GM12872 (cell line): ENCODE results near the gene PHF19.

ENCODE experiments used
- CTCF ChIP-seq: IDR thresholded peaks from 3 replicates; pipeline ENCODE4 v1.5.1; 2011; ENCODE audit warnings: low read depth, mild to moderate bottlenecking, low read length, moderate library complexity; ENCODE audit not compliant: insufficient read depth

Gene PHF19

GRCh38 chr9:120859361-120859760 lies 17.6 kb downstream of the PHF19 start:
- TF ChIP-seq CTCF, result no peak

GRCh38 chr9:120857902-120858301 lies 19.1 kb downstream of the PHF19 start:
- no peak for TF ChIP-seq CTCF

GRCh38 chr9:120857481-120857880 lies 19.5 kb downstream of the PHF19 start:
- no peak for TF ChIP-seq CTCF

GRCh38 chr9:120856700-120857099 lies 20.3 kb downstream of the PHF19 start:
- no peak for TF ChIP-seq CTCF

- no peak for TF ChIP-seq CTCF
These were observed 20.9 kb downstream of the PHF19 start for GRCh38 chr9:120855827-120856670.

GRCh38 chr9:120854596-120855327 lies 22.2 kb downstream of the PHF19 start:
- TF ChIP-seq CTCF, result no peak

GRCh38 chr9:120853198-120853597 lies 23.8 kb downstream of the PHF19 start:
- no peak for TF ChIP-seq CTCF
